GM19468 (cell line): ENCODE data around the gene SPATA32.

ENCODE experiments used
- ATAC-seq: cut with Tn5 transposase; IDR thresholded peaks from one replicate; pipeline ENCODE4 v1.9.1; 2021; ENCODE audit warnings: mild to moderate bottlenecking, moderate library complexity, moderate number of reproducible peaks; ENCODE audit not compliant: unreplicated experiment; ENCODE audit errors: extremely low read depth

SPATA32 gene

DNA sequence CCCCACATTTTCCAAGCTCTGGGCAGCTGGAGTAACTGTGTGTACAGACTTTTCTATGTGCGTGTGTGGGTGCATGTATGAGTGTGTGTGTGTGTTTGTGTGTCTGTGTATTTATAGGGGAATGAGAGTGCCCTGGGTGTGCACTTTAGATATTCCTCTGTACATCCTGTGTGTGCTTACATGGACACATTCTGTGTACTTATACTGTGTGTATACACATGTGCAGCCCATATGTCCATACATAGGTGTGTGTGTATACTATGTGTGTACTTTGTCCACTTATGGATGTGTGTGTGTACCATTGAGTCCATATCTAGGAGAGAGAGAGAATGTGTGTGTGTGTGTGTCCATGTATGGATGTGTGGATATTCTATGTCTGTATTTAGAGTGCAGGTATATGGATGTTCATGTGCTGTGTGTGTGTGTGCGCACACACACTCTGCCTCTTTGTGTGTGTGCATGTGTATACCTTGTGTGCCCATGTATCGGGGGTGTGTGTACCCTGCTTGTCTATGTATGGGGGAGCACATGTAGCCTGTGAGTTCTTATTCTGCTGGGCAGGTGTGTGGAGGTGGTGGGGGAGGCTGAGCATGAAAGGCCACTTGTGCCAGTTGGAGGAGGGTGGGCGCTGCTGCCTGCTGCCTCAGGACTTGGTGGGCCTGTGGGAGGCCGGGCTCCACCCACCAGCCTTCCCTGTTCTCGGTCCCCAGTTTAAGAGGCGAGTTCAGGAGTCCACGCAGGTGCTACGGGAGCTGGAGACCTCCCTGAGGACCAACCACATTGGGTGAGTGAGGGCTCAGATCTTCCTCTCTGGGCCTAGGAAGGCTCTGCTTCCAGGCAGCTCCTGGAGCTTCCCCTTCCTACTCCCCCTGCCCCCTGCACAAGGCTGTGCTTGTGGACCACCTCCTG lies 29.1 kb downstream of the SPATA32 start:
- no peak for ATAC-seq

DNA sequence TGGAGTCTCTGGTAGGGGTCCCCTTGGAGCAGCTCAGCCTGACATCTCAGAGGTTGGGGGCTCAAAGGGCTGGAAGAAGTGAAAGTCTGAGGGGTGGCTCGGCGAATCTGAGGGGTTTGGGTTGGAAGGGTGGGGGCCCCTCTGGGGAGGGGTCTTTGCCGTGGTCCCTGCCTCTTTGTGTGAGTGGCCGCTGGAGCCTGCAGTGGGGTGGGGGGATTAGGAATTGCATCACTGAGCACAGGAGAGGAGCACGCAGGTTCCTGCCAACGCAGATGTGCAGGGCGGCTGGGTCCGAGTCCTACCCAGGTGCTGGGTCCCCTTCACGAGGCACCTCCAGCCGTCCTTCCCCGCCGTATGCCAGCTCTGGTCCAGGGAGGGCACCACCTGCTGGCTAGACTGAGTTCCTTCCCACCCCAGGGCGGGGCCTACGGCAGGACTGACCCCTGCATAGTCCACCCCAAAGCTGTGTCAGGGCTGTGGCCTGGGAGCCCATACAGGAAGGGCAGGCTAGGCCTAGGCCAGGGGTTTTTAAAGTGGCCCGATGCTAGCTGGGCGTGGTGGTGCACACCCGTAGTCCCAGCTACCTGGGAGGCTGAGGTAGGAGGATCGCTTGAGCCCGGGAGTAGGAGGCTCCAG lies 30.3 kb downstream of the SPATA32 start:
- ATAC-seq = no peak

DNA sequence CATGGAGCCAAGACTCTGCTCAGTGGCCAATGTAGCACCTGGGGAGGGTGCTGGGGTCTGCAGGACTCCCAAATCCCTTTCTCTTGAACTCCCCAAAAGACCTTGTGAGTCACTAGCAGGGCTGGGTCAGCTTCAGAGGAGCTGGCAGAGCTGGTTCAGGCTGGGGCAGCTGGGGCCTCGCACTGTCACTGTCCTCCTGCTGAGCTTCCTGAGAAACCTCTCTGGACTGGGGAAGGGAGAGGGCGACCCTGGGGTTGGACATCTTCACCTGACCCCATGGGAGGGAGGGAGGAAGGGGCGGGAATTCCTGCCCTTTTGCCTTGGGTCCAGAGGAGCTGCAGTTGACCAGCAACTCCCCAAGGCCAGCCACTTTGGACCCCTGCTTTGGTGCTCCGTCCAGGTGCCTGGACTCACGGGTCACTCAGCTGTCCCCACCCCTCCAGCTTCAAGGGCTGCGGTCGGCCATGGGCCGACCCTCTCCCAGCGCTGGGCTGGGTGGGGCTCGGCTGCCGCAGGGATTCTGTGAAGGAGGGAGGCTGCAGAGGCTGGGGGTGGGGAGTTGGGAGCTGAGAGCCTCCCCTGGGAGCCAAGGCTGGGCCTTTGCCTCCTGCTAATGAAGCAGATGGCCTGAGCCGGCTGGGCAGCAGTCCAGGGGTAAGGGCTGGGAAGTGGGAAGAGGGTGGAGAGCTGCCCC lies 31.0 kb downstream of the SPATA32 start:
- no peak for ATAC-seq

DNA sequence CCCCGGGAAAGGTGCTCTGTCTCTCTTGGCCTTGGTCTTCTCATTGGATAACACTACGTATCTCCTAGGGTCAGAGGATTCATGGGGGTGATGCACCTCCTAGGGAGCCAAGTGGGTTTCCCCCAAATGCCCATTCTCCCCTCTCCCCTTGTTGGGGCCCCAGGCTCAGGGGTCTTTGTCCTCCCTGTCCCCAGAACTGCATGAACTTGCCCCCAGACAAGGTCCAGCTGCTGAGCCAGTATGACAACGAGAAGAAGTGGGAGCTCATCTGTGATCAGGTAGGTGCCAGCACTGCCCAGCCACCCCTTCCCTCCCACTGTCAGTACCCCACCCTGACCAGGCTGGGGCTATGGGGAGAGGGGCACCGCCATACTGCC lies 31.5 kb downstream of the SPATA32 start:
- no peak for ATAC-seq

DNA sequence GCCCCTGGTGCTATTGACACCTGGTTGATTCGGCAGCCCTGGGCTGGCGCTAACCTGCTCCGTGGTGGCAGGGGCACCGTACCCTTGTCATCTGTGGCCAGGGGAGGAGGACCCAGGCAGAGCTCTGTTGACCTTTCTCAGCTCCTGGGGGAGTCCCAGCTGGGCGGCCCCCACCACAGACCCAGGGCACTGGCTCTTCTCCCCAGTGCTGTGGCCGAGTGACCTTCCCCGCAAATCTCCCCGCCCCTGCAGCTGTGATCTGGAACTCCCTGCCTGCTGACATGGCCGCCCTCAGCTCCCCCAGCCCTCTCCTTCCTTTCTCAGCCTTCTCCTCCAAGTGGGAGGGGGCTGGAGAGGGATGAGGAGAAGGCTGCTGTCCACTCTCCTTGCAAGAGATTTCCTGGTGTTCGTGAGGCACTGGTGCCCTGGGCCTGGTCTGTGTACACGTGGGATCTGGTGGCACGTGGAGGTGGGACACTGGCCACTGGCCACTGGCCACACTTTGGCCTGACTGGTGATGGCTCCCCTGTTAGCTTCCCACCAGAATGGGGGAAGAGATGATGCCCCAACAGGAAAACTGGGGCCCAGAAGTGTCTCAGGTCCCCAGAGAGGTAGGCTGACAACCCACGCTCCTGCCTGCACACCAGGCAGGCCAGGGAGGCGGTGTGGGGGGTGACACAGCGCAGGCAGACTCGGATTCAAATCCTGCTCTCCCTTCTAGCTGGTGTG lies 32.0 kb downstream of the SPATA32 start:
- no peak for ATAC-seq

DNA sequence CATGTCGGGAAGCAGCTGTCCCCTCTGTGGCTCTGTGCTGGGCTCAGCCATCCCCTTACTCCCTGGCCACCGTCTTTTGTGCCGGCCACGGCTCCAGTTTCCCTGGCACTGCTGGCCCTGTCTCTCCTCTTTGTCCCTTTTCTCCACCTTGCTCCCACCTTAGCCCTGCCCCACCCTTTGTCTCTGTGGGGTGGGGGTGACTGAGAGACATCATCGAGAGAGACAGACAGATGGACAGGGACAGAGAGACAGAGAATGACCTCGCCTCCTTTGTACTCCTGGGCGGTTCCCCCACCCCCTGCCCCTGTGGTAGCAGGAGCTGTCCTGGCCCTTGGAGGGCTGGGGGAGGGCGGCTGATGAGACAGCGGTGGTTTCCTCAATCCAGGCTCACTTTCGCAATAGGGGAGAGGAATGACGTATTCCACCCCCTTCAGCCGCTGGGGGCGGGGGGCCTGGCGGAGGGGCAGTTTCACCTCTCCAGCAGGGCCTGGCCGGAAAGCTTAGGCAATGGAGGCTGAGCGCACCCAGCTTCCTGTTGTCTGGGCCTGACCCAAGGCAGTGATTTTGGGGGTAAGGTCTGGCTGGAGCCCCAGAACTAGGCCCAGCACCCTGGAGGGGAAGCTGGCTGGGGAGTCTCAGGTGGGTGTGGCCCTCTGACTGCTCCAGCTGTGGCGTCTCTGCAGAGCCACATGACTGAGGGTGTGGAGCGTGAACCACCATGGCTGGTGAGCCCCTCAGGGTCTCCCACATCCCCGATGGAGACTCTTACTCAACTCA lies 32.9 kb downstream of the SPATA32 start:
- peak; percentile 19 for ATAC-seq

DNA sequence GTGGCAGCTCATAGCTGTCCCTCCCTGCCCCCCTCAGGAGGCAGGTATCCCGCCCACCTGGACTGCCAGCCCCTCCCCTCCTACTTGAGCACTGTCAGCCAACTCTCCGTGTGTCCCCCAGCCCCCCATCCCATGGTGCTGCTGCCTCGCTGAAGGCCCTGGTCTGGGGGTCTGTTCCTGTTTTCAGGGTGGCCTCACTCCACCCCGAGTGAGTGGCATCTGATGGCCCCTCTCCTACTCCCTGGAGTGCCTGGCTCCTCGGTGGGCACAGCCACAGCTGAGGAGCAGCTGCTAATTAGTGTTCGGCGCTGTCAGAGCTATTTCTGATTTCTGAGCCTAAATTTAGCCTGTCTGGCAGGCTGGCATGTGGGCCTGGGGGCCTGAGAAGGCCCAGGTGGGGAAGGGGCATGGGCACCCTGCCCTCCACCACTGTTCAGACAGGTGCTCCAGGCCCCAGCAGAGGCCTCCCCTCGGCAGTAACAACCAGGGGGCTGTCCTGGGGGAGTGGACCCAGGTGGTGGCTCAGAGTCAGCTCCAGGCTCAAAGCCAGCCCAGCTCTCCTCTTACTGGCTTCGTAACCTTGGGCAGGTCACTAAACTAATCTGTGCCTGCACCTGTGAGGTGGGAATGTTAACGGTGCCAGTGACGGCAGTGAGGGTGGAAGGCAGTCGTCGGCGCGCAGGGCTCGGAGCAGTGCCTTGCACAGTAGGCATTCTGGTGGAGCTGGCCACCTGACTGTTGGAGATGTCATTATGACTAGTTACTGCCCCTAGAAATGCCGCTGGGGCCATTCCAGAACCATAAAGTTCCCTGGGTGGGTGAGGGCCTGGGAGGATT lies 33.8 kb downstream of the SPATA32 start:
- no peak for ATAC-seq

DNA sequence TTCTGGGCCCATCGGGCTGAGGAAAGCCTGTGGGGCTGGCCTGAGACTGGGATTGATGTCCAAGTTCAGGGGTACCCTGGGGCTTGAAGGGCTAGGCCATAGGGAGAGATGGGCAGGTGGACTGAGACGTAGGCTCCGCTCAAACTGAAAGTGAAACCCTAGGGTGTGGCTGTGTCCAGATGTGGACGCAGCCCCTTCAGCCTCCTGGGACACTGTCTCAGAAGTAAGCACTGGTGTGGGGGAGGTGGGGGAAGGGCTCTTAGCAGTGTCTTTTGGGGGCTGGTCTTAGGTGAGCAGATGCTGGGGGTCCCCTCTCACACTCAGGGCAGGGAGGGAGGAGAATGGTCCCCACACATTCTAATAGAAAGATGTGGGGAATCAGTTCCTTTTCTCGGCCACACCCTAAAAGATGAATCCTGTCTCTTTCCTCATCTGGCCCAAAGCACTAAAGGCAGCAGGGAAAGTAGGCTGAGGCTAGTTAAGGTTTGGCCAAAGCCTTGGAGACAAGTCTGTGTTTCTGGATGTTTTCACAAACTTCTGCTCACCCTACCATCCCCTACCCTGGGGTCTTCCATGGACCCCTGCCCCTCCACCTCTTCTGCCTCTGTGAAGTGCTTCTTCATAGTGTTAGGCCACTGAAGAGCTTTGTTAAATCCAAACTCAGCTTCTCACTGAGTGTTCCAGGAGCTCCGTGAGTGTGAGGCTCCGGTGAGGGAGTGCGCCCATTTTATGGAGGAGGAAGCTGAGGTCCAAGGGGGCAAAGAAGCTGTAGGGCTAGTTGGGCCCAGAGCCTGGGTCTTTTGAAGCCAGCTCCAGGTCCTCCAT lies 34.6 kb downstream of the SPATA32 start:
- ATAC-seq = no peak

DNA sequence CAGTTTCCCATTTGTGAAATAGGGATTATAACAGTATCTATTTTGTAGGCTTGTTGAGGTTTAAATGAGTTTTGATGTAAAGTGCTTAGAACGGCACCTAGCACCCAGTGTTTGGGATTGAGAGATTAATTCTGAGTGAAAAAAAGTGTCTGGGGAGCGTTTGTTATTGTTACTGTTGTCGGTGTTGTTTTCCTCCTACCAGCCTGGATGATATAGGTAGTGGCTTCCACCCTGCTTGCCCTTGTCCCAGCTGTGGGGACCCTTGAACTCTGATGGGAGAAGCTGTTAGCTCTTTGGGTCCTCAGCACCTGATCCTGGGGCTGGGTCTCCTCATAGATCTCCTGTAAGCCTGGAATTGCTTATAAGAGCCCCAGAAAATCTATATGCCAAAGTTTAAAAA lies 35.3 kb downstream of the SPATA32 start:
- no peak for ATAC-seq

DNA sequence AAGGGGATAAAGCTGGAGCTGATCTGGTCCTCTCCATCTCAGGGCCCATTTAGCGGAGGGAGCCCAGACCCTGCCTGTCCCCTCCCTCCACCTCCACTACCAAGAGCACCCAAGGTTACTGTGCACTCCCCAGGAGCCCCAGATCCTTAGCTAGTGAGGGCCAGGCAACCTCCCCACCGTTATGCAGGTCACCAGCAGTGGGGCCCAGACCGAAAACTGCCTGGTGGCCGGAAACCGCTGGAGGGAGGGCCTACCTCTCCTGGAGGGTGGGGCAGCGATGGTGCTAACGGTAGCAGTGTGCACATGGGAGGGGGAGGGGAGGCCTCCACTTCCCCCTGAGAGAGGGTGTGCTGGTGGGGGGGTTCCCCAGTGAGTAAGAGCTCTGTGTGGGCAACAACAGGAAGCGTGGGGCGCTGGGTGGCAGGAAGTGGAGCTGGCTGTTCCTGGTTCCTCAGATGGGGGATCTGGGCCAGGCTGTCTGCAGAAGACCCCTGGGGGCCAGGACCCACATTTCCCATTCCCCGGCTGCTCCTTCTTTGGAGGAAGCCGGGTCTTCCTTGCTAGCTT lies 35.8 kb downstream of the SPATA32 start:
- no peak for ATAC-seq

DNA sequence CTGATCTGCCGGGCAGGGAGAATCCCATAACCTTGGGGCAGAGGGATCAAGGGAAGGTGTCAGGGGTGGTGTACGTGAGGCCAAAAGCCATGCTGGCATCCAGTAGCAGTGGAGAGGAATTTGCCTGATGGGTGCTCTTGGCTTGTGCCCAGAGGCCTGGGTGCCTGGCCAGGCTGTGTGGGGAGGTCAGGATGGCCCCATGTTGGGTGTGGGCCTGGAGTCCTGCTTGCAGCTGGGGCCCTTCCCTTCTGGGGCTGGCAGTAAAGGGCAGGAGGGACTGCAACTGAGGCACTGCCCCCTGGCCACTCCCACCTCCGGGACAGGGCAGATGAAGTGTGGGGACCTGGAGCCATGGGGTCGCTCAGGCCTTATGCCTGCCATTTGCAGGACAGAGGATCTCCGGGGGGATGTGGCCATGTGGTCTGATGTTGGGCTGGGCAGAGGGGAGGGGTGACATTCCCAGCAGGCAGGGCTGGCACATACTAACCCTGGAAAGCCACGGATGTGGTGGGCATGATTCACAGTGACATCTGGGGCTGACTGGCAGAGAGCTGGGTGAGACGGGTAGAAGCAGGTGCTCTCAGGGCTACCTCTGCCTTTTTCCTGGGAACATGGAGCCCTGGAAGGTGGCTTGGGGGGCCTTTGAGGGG lies 36.7 kb downstream of the SPATA32 start:
- ATAC-seq = no peak

DNA sequence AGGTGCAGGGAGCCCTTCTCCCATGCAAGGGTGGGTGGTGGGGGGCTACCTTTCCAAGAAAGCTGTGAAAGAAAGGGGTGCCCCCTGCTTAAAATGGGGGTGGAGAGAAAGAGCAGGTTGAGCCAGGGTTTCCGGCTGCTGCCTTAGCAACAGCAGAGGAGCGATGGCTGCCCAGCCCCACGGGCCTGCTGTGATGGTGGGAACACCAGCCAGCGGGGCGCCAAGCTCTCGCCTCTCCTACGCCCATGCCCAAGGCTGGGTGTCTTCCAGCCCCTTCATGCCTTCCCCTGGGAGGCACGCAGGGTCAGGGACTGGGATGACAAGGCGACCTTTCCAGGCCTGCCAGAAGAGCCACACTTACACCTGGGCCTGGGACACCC lies 37.2 kb downstream of the SPATA32 start:
- no peak for ATAC-seq

DNA sequence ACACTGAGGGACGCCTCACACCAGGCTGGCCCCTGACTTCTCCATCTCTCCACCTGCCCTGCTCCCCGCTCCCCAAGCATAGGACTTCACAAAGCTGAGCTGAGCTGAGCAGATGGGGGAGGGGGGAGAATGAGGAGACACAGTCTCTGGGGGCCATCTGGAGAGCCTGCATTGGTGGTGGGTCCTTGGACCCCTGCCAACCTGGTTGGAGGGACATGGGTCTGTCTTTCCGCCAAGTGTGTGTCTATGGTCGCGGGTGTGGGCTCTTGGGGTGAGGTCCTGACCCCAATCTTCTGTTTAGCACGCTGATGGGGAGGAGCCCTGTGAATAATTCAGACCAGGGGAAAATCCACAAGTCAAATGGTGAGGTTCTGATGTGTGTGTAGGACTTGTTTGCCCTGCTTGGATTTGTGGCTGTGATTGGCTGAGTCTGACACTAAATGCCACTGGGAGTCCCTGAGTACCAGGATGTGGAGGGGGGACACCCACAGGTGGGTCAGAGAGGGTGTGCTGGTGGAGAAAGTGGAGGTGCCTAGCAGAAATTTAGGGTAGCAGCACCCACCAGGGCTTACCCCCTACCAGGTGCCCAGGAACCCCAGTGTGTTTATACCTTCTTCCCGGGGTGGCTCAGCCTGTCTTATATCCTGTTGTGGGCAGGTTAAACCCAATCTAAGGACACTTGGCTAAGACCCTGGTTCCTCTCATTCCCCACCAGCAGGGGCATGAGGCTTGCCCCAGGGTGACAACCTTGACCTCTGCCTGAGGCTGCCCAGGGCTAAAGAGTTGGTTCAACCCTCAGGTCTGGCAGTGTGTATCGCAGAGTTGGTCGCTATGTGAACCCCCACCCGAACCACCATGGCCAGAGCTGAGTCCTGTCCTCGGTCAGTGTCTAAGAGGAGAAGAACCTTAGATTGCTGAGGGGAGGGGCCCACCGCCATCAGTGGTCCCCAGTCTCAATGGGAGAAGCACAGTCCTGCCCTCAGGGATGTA lies 38.1 kb downstream of the SPATA32 start:
- ATAC-seq = no peak

DNA sequence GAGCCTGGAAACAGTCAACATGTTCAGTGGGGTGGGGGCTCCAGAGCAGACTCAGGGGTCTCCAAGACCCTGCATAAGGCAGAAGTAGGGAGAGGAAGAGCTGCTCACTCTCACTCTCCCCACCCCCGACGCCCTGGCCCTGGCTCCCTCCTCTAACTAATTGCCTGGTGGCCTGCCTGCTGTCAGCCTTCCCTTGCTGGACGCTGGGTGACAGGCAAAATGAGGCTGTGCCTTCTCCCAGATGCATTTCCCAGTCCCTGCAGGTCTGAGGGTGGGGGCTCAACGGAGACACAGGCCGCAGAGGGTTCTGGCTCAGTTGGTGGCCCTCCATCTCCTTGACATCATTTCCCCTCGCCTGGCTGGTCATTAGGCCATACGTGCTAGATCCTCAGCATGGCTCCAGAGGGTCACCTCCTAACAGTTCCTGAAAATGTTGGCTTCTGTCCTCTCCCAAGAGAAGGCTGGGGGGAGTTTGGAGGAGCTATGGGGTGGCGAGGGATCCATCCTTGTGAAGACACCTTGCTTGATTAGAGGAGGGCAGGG lies 38.8 kb downstream of the SPATA32 start:
- no peak for ATAC-seq

DNA sequence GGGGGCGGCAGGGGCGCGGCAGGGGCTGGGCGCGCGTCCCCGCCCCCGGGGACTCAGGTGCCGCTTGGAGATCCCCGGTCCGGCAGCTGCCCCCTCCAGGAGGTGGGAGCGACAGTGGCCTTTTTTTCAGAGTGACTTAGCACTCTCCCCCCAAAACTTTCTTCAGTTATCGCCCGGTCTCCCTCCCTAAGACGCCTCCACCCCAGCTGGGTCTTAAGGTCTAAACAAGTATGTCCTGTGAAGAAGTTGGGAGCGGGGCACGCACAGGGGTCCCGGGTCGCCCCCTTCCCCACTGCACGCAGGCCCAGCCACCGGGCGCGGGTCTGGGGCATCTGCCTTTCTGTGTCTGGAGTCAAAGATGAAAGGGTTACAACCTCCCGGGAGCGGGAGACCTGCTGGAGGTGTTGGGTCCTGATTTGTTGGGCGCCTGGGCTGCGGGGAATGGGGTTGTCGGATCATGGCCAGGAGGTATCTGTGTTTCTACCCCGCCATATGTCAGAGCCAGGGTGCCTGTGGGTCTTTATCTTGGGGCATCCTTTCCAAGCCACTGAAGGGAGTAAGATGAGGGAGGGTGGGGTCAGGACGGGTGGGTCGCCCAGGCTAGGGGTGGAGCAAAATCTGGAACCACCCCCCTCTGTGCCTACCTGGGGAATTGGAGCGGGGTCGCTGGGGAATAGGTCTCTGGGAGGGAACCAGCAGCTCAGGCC lies 39.5 kb downstream of the SPATA32 start:
- ATAC-seq = no peak

DNA sequence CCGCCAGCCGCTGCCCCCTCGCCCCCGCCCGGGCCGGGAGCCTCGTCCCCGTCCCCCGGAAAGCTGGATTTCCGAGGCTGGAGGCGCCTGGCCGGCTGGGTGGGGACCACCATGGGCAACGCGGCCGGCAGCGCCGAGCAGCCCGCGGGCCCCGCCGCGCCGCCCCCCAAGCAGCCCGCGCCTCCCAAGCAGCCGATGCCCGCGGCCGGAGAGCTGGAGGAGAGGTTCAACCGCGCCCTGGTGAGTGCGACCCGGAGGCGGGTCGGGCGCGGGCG lies 39.9 kb downstream of the SPATA32 start:
- ATAC-seq = no peak
